ENCODE data around the gene BBS10. TPM values are rescaled to one million over a fixed set of nuclear protein-coding genes. Genes with fewer than 3 reads are reported as not detected.

Gene BBS10
- total RNA-seq, 1 experiment from 2014 or later: 8.2 TPM

DNA sequence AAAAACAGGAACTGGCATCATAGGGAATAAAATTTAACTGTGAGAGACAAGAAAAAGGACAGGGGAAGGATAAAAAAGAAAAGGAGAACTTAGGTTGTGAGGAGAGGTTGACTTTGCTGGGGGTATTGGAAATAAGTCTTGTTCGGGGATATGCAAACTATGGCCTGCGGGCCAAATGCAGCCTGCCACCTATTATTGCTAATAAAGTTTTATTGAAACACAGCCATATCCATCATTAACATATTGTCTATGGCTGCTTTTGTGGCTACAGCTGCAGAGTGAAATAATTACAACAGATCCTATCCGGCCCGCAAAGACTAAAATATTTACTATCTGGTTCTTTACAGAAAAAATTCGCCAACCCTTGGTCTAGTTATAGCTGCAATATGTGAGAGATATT is 18.6 kb downstream of the BBS10 start (continued):
- TF ChIP-seq, protein P1, sequence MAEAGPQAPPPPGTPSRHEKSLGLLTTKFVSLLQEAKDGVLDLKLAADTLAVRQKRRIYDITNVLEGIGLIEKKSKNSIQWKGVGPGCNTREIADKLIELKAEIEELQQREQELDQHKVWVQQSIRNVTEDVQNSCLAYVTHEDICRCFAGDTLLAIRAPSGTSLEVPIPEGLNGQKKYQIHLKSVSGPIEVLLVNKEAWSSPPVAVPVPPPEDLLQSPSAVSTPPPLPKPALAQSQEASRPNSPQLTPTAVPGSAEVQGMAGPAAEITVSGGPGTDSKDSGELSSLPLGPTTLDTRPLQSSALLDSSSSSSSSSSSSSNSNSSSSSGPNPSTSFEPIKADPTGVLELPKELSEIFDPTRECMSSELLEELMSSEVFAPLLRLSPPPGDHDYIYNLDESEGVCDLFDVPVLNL (CRISPR knock-in tag; IDR thresholded peaks at IDR 0.05; ENCODE audit: borderline replicate concordance, low read depth): no peak
- TF ChIP-seq FOXP1 (CRISPR knock-in tag; IDR thresholded peaks at IDR 0.05; ENCODE audit: borderline replicate concordance): no peak
- TF ChIP-seq, protein P2, sequence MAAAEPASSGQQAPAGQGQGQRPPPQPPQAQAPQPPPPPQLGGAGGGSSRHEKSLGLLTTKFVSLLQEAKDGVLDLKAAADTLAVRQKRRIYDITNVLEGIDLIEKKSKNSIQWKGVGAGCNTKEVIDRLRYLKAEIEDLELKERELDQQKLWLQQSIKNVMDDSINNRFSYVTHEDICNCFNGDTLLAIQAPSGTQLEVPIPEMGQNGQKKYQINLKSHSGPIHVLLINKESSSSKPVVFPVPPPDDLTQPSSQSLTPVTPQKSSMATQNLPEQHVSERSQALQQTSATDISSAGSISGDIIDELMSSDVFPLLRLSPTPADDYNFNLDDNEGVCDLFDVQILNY (CRISPR knock-in tag; IDR thresholded peaks at IDR 0.05): no peak
- TF ChIP-seq GRHL2 (CRISPR knock-in tag; IDR thresholded peaks at IDR 0.05; ENCODE audit: insufficient replicate concordance, severe bottlenecking): no peak
- TF ChIP-seq, protein P3, sequence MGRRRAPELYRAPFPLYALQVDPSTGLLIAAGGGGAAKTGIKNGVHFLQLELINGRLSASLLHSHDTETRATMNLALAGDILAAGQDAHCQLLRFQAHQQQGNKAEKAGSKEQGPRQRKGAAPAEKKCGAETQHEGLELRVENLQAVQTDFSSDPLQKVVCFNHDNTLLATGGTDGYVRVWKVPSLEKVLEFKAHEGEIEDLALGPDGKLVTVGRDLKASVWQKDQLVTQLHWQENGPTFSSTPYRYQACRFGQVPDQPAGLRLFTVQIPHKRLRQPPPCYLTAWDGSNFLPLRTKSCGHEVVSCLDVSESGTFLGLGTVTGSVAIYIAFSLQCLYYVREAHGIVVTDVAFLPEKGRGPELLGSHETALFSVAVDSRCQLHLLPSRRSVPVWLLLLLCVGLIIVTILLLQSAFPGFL (CRISPR knock-in tag; IDR thresholded peaks at IDR 0.05; ENCODE audit: borderline replicate concordance): no peak
- TF ChIP-seq, protein P4, sequence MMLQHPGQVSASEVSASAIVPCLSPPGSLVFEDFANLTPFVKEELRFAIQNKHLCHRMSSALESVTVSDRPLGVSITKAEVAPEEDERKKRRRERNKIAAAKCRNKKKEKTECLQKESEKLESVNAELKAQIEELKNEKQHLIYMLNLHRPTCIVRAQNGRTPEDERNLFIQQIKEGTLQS (CRISPR knock-in tag; conservative IDR thresholded peaks at IDR 0.05): no peak
- TF ChIP-seq, protein P5, sequence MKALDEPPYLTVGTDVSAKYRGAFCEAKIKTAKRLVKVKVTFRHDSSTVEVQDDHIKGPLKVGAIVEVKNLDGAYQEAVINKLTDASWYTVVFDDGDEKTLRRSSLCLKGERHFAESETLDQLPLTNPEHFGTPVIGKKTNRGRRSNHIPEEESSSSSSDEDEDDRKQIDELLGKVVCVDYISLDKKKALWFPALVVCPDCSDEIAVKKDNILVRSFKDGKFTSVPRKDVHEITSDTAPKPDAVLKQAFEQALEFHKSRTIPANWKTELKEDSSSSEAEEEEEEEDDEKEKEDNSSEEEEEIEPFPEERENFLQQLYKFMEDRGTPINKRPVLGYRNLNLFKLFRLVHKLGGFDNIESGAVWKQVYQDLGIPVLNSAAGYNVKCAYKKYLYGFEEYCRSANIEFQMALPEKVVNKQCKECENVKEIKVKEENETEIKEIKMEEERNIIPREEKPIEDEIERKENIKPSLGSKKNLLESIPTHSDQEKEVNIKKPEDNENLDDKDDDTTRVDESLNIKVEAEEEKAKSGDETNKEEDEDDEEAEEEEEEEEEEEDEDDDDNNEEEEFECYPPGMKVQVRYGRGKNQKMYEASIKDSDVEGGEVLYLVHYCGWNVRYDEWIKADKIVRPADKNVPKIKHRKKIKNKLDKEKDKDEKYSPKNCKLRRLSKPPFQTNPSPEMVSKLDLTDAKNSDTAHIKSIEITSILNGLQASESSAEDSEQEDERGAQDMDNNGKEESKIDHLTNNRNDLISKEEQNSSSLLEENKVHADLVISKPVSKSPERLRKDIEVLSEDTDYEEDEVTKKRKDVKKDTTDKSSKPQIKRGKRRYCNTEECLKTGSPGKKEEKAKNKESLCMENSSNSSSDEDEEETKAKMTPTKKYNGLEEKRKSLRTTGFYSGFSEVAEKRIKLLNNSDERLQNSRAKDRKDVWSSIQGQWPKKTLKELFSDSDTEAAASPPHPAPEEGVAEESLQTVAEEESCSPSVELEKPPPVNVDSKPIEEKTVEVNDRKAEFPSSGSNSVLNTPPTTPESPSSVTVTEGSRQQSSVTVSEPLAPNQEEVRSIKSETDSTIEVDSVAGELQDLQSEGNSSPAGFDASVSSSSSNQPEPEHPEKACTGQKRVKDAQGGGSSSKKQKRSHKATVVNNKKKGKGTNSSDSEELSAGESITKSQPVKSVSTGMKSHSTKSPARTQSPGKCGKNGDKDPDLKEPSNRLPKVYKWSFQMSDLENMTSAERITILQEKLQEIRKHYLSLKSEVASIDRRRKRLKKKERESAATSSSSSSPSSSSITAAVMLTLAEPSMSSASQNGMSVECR (CRISPR knock-in tag; IDR thresholded peaks at IDR 0.05; ENCODE audit: borderline replicate concordance): no peak
- TF ChIP-seq, protein P6, sequence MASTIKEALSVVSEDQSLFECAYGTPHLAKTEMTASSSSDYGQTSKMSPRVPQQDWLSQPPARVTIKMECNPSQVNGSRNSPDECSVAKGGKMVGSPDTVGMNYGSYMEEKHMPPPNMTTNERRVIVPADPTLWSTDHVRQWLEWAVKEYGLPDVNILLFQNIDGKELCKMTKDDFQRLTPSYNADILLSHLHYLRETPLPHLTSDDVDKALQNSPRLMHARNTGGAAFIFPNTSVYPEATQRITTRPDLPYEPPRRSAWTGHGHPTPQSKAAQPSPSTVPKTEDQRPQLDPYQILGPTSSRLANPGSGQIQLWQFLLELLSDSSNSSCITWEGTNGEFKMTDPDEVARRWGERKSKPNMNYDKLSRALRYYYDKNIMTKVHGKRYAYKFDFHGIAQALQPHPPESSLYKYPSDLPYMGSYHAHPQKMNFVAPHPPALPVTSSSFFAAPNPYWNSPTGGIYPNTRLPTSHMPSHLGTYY (CRISPR knock-in tag; IDR thresholded peaks at IDR 0.05): no peak
- TF ChIP-seq, protein P7, sequence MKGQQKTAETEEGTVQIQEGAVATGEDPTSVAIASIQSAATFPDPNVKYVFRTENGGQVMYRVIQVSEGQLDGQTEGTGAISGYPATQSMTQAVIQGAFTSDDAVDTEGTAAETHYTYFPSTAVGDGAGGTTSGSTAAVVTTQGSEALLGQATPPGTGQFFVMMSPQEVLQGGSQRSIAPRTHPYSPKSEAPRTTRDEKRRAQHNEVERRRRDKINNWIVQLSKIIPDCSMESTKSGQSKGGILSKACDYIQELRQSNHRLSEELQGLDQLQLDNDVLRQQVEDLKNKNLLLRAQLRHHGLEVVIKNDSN (CRISPR knock-in tag; IDR thresholded peaks at IDR 0.05): no peak

DNA sequence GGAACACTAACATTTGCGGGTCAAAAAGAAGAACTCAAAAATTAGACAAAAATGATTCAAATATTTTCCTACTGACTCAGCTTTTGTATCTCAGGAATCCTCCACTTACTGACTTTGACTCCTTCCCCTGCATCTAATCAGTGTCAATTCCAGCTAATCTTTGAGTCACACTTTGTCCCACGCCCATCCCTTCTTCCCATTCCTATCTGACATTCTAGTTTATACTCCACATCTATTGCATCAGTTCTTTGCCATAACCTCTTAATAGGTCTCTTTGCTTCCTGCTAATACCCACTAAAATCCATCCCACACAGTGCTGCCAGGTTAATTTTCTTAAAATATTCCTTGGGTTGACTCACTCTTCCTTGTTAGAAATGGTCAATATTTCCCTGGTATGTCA is 19.1 kb downstream of the BBS10 start:
- no peak overlapping the region for H3K4me3 Mint-ChIP-seq

More for the DNA sequence above, 19.1 kb downstream of the BBS10 start:
- no peak for ATAC-seq
- no peaks in the 10 kb centered on the region for H3K27me3 Mint-ChIP-seq (ENCODE audit: low read depth)
- no peak for DNase-seq (ENCODE audit: low spot score)
- TF ChIP-seq SMAD4 (CRISPR knock-in tag; IDR thresholded peaks at IDR 0.05): no peak
- TF ChIP-seq NR2C2 (CRISPR knock-in tag; IDR thresholded peaks at IDR 0.05): no peak
- TF ChIP-seq, protein P8, sequence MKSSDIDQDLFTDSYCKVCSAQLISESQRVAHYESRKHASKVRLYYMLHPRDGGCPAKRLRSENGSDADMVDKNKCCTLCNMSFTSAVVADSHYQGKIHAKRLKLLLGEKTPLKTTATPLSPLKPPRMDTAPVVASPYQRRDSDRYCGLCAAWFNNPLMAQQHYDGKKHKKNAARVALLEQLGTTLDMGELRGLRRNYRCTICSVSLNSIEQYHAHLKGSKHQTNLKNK (CRISPR knock-in tag; IDR thresholded peaks at IDR 0.05): no peak
- TF ChIP-seq ZNF121 (CRISPR knock-in tag; IDR thresholded peaks at IDR 0.05): no peak
- no peak for TF ChIP-seq JUN (CRISPR knock-in tag; IDR thresholded peaks at IDR 0.05)
- TF ChIP-seq, protein P9, sequence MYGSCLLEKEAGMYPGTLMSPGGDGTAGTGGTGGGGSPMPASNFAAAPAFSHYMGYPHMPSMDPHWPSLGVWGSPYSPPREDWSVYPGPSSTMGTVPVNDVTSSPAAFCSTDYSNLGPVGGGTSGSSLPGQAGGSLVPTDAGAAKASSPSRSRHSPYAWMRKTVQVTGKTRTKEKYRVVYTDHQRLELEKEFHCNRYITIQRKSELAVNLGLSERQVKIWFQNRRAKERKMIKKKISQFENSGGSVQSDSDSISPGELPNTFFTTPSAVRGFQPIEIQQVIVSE (CRISPR knock-in tag; IDR thresholded peaks at IDR 0.05; ENCODE audit: borderline replicate concordance): no peak
- TF ChIP-seq NFYB (CRISPR knock-in tag; conservative IDR thresholded peaks at IDR 0.05; ENCODE audit: low read depth): no peak
- TF ChIP-seq, protein P10, sequence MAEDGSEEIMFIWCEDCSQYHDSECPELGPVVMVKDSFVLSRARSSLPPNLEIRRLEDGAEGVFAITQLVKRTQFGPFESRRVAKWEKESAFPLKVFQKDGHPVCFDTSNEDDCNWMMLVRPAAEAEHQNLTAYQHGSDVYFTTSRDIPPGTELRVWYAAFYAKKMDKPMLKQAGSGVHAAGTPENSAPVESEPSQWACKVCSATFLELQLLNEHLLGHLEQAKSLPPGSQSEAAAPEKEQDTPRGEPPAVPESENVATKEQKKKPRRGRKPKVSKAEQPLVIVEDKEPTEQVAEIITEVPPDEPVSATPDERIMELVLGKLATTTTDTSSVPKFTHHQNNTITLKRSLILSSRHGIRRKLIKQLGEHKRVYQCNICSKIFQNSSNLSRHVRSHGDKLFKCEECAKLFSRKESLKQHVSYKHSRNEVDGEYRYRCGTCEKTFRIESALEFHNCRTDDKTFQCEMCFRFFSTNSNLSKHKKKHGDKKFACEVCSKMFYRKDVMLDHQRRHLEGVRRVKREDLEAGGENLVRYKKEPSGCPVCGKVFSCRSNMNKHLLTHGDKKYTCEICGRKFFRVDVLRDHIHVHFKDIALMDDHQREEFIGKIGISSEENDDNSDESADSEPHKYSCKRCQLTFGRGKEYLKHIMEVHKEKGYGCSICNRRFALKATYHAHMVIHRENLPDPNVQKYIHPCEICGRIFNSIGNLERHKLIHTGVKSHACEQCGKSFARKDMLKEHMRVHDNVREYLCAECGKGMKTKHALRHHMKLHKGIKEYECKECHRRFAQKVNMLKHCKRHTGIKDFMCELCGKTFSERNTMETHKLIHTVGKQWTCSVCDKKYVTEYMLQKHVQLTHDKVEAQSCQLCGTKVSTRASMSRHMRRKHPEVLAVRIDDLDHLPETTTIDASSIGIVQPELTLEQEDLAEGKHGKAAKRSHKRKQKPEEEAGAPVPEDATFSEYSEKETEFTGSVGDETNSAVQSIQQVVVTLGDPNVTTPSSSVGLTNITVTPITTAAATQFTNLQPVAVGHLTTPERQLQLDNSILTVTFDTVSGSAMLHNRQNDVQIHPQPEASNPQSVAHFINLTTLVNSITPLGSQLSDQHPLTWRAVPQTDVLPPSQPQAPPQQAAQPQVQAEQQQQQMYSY (CRISPR knock-in tag; IDR thresholded peaks at IDR 0.05): no peak
- TF ChIP-seq, protein P11, sequence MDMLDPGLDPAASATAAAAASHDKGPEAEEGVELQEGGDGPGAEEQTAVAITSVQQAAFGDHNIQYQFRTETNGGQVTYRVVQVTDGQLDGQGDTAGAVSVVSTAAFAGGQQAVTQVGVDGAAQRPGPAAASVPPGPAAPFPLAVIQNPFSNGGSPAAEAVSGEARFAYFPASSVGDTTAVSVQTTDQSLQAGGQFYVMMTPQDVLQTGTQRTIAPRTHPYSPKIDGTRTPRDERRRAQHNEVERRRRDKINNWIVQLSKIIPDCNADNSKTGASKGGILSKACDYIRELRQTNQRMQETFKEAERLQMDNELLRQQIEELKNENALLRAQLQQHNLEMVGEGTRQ (CRISPR knock-in tag; IDR thresholded peaks at IDR 0.05): no peak
- TF ChIP-seq SP1 (CRISPR knock-in tag; conservative IDR thresholded peaks at IDR 0.05): no peak
- no peak for TF ChIP-seq GTF2I (CRISPR knock-in tag; conservative IDR thresholded peaks at IDR 0.05)
- H3K36me3 Mint-ChIP-seq: peaks cover 21% of the 10 kb centered on the region
- H3K27ac Mint-ChIP-seq: no peak overlapping the region
- no peaks in the 10 kb centered on the region for H3K4me1 Mint-ChIP-seq
- ChIA-PET POLR2A (no interaction called here), CTCF (no interaction called here)
- H3K9me3 Mint-ChIP-seq: peaks cover 28% of the 10 kb centered on the region
